H1 (cell line): ENCODE data around the gene MCHR1. TPM values are rescaled to one million over a fixed set of nuclear protein-coding genes. Genes with fewer than 3 reads are reported as not detected.

Experiments
- CTCF ChIA-PET: fragments of 300-600 bp; sonication (Branson Sonifier 250); formaldehyde crosslinking; loops from one replicate; lab custom pipeline; 2021; ENCODE audit not compliant: partially characterized antibody; lab: Charles Lee
- POLR2A ChIA-PET: fragments of 300-600 bp; sonication (Branson Sonifier 250); formaldehyde crosslinking; loops from one replicate; lab custom pipeline; 2021; ENCODE audit warnings: inconsistent platforms; ENCODE audit not compliant: partially characterized antibody; lab: Charles Lee
- DNase-seq, 2 experiments: peaks; one replicate each; pipeline versions ENCODE4 v3.0.0 to v3.0.0-alpha.2; 2010 to 2022; ENCODE audit warnings: low spot score in 2 of 2, low read depth in 1 of 2, mixed read lengths in 1 of 2
- FAIRE-seq: peaks from 2 replicates; lab custom pipeline; 2011; peaks lifted over from hg19 to GRCh38; lab: Jason Lieb, UNC
- H2AFZ ChIP-seq: 2 replicates; pipeline ENCODE4 v1.8.1; 2012; ENCODE audit warnings: low read length, inconsistent platforms
- H2AK5ac ChIP-seq: 2 replicates; pipeline ENCODE4 v1.6.1; 2013; ENCODE audit warnings: low read depth, low read length
- H2BK120ac ChIP-seq: replicated peaks from 2 replicates; pipeline ENCODE3; 2013; ENCODE audit warnings: low read depth, low read length, inconsistent platforms
- H2BK12ac ChIP-seq: 2 replicates; pipeline ENCODE4 v1.6.1; 2013; ENCODE audit warnings: low read depth, low read length
- H2BK15ac ChIP-seq: 2 replicates; pipeline ENCODE4 v1.6.1; 2013; ENCODE audit warnings: low read length
- H2BK20ac ChIP-seq: 2 replicates; pipeline ENCODE4 v1.6.1; 2013; ENCODE audit warnings: low read length
- H2BK5ac ChIP-seq: 2 replicates; pipeline ENCODE4 v1.6.1; 2013; ENCODE audit warnings: low read depth, low read length
- H3K14ac ChIP-seq: 2 replicates; pipeline ENCODE4 v1.6.1; 2013; ENCODE audit warnings: inconsistent platforms; ENCODE audit not compliant: insufficient read length
- H3K18ac ChIP-seq: 2 replicates; pipeline ENCODE4 v1.6.1; 2013; ENCODE audit warnings: low read length; ENCODE audit errors: extremely low read depth
- H3K23ac ChIP-seq: 2 replicates; pipeline ENCODE4 v1.6.1; 2013; ENCODE audit warnings: inconsistent platforms; ENCODE audit not compliant: insufficient read length
- H3K23me2 ChIP-seq: 2 replicates; pipeline ENCODE4 v1.6.1; 2013; ENCODE audit warnings: low read depth, low read length
- H3K27ac ChIP-seq: 2 replicates; pipeline ENCODE4 v1.6.1; 2011; ENCODE audit warnings: low read depth, low read length, inconsistent platforms
- H3K27me3 ChIP-seq, 4 experiments: replicated peaks in 1 of 4; 1 replicate in 1 of 4; 2 replicates in 3 of 4; pipeline versions ENCODE4 v1.6.1 to v1.8.1; 2011 to 2013; ENCODE audit warnings: low read length in 3 of 4, mild to moderate bottlenecking in 3 of 4, inconsistent platforms in 2 of 4, mixed read lengths in 2 of 4, moderate library complexity in 1 of 4; ENCODE audit not compliant: control insufficient read depth in 3 of 4, insufficient read depth in 3 of 4; ENCODE audit errors: extremely low read depth in 1 of 4
- H3K36me3 ChIP-seq, 4 experiments: 2 replicates each; pipeline versions ENCODE4 v1.6.1 to v1.8.1; 2011 to 2013; ENCODE audit warnings: mild to moderate bottlenecking in 4 of 4, low read length in 3 of 4, moderate library complexity in 2 of 4, control low read depth in 1 of 4, inconsistent platforms in 1 of 4; ENCODE audit not compliant: insufficient read depth in 4 of 4, control insufficient read depth in 2 of 4
- H3K4ac ChIP-seq: replicated peaks from 2 replicates; pipeline ENCODE3; 2013; ENCODE audit warnings: low read length, low read depth, mixed read lengths, inconsistent platforms; ENCODE audit not compliant: insufficient read length
- H3K4me1 ChIP-seq, 4 experiments: replicated peaks in 1 of 4; 1 replicate in 1 of 4; 2 replicates in 3 of 4; pipeline versions ENCODE4 v1.6.1 to v1.8.1; 2011 to 2013; ENCODE audit warnings: low read length in 3 of 4, inconsistent platforms in 2 of 4, mixed read lengths in 1 of 4; ENCODE audit not compliant: insufficient read depth in 4 of 4, control insufficient read depth in 3 of 4
- H3K4me2 ChIP-seq, 2 experiments: 2 replicates each; pipeline versions ENCODE4 v1.6.1 to v1.8.1; 2011 to 2013; ENCODE audit warnings: low read depth in 2 of 2, low read length in 2 of 2, control low read depth in 1 of 2, inconsistent platforms in 1 of 2, mild to moderate bottlenecking in 1 of 2; ENCODE audit not compliant: insufficient read depth in 1 of 2
- H3K4me3 ChIP-seq, 4 experiments: fragments of 200-600, 300-600 bp in 1 of 4; sonication (generic), shearing (Covaris generic), sonication (Bioruptor Twin) in 1 of 4; 2 replicates each; pipeline versions ENCODE4 v1.5.1 to v1.8.1; 2011 to 2016; ENCODE audit warnings: low read length in 4 of 4, low read depth in 3 of 4, control low read depth in 2 of 4, inconsistent platforms in 2 of 4, mild to moderate bottlenecking in 2 of 4, mixed read lengths in 1 of 4, moderate library complexity in 1 of 4; ENCODE audit not compliant: insufficient read depth in 2 of 4; ENCODE audit errors: extremely low read depth in 1 of 4
- H3K56ac ChIP-seq: replicated peaks from 2 replicates; pipeline ENCODE3; 2013; ENCODE audit warnings: low read depth, mild to moderate bottlenecking, mixed read lengths, low read length, inconsistent platforms; ENCODE audit not compliant: insufficient read length
- H3K79me1 ChIP-seq: 2 replicates; pipeline ENCODE4 v1.6.1; 2013; ENCODE audit warnings: low read depth, low read length, control low read depth
- H3K79me2 ChIP-seq, 2 experiments: 2 replicates each; pipeline versions ENCODE4 v1.6.1 to v1.8.1; 2012 to 2013; ENCODE audit warnings: low read length in 2 of 2, mild to moderate bottlenecking in 2 of 2, inconsistent platforms in 1 of 2; ENCODE audit not compliant: insufficient read depth in 2 of 2, control insufficient read depth in 1 of 2
- H3K9ac ChIP-seq, 4 experiments: replicated peaks in 1 of 4; 1 replicate in 1 of 4; 2 replicates in 3 of 4; pipeline versions ENCODE4 v1.6.1 to v1.8.1; 2011 to 2013; ENCODE audit warnings: low read depth in 3 of 4, low read length in 3 of 4, control low read depth in 2 of 4, mild to moderate bottlenecking in 2 of 4, moderate library complexity in 2 of 4, inconsistent platforms in 1 of 4; ENCODE audit errors: extremely low read depth in 1 of 4
- H3K9me3 ChIP-seq, 2 experiments: 2 replicates each; pipeline versions ENCODE4 v1.6.1 to v1.8.1; 2012 to 2013; ENCODE audit warnings: mild to moderate bottlenecking in 2 of 2, moderate library complexity in 2 of 2, control low read depth in 1 of 2, inconsistent platforms in 1 of 2, low read depth in 1 of 2, low read length in 1 of 2, mixed read lengths in 1 of 2; ENCODE audit not compliant: insufficient read depth in 2 of 2
- H4K20me1 ChIP-seq, 2 experiments: replicated peaks in 1 of 2; 2 replicates each; pipeline versions ENCODE3 to v1.8.1; 2011 to 2013; ENCODE audit warnings: inconsistent platforms in 2 of 2, low read length in 2 of 2, mild to moderate bottlenecking in 1 of 2; ENCODE audit not compliant: insufficient read depth in 2 of 2, control insufficient read depth in 1 of 2
- H4K5ac ChIP-seq: 2 replicates; pipeline ENCODE4 v1.6.1; 2013; ENCODE audit warnings: low read length, low read depth, mixed read lengths, inconsistent platforms; ENCODE audit not compliant: insufficient read length
- H4K8ac ChIP-seq: 2 replicates; pipeline ENCODE4 v1.8.0; 2013; ENCODE audit warnings: mild to moderate bottlenecking, moderate library complexity, low read length, inconsistent platforms; ENCODE audit not compliant: insufficient read depth; ENCODE audit errors: extremely low read depth
- H4K91ac ChIP-seq: replicated peaks from 2 replicates; pipeline ENCODE3; 2013; ENCODE audit warnings: low read length, mixed read lengths, inconsistent platforms; ENCODE audit not compliant: insufficient read length
- CHD2 ChIP-seq: IDR thresholded peaks from 2 replicates; pipeline ENCODE4 v1.6.1; 2012; ENCODE audit warnings: low read length, improper control_type of control experiment
- EGR1 ChIP-seq: IDR thresholded peaks from 2 replicates; pipeline ENCODE4 v1.6.1; 2011; ENCODE audit warnings: low read depth, low read length, borderline replicate concordance
- EZH2 ChIP-seq: fragments of 200-600 bp; sonication (generic); IDR thresholded peaks from 2 replicates; pipeline ENCODE4 v1.7.1; 2012; ENCODE audit warnings: low read depth, mild to moderate bottlenecking, moderate library complexity, low read length, inconsistent platforms; ENCODE audit not compliant: severe bottlenecking
- JUND ChIP-seq: IDR thresholded peaks from 2 replicates; pipeline ENCODE4 v1.6.1; 2011; ENCODE audit warnings: mild to moderate bottlenecking, improper control_type of control experiment, low read length
- MAFK ChIP-seq: IDR thresholded peaks from 2 replicates; pipeline ENCODE4 v1.6.1; 2012; ENCODE audit warnings: low read depth, mild to moderate bottlenecking, improper control_type of control experiment, low read length
- POLR2A ChIP-seq, 2 experiments: IDR thresholded peaks; 1 replicate in 1 of 2; 2 replicates in 1 of 2; pipeline ENCODE4 v1.6.1; 2011; ENCODE audit warnings: low read depth in 2 of 2, low read length in 2 of 2, mild to moderate bottlenecking in 2 of 2; ENCODE audit errors: control extremely low read depth in 1 of 2
- RAD21 ChIP-seq, 2 experiments: IDR thresholded peaks in 1 of 2; conservative IDR thresholded peaks in 1 of 2; 2 replicates each; pipeline ENCODE4 v1.6.1; 2011; ENCODE audit warnings: low read depth in 2 of 2, low read length in 2 of 2, improper control_type of control experiment in 1 of 2, inconsistent platforms in 1 of 2, mild to moderate bottlenecking in 1 of 2, moderate library complexity in 1 of 2
- SIRT6 ChIP-seq: IDR thresholded peaks from one replicate; pipeline ENCODE4 v1.7.1; 2012; ENCODE audit warnings: low read length, inconsistent platforms
- SP1 ChIP-seq: IDR thresholded peaks from 2 replicates; pipeline ENCODE4 v1.6.1; 2011; ENCODE audit warnings: low read depth, low read length
- SUZ12 ChIP-seq: fragments of 200-600 bp; sonication (generic); IDR thresholded peaks from 2 replicates; pipeline ENCODE4 v1.6.1; 2012; ENCODE audit warnings: mild to moderate bottlenecking, inconsistent platforms, low read length, moderate library complexity, mixed read lengths
- WGBS, 2 experiments: shearing (Covaris generic) in 1 of 2; methylation state at CpG; one replicate each; pipeline versions ENCODE4 v1.1.6 to v1.1.7; 2013 to 2015; ENCODE audit warnings: low lambda C conversion rate in 2 of 2, mixed read lengths in 2 of 2, inconsistent platforms in 1 of 2, low coverage in 1 of 2, missing lambda C conversion rate in 1 of 2; ENCODE audit not compliant: insufficient replicate concordance in 2 of 2, insufficient coverage in 1 of 2, insufficient read length in 1 of 2; ENCODE audit errors: extremely low coverage in 1 of 2, missing lambda C conversion rate in 1 of 2; 5-methylcytosine and 5-hydroxymethylcytosine counted together
- polyA plus RNA-seq, 7 experiments: library from polyadenylated mRNA; depleted of rRNA in 3 of 7; stranded (reverse) in 5 of 7; unstranded in 2 of 7; fragments of >200 nt in 5 of 7; fragments of 200-250 nt in 2 of 7; gene quantifications; 1 replicate in 5 of 7; 2 replicates in 1 of 7; 4 replicates in 1 of 7; pipeline versions ENCODE4 v1.2.1 to v1.2.3, GENCODE V29; 2011 to 2013; ENCODE audit warnings: missing spikeins in 2 of 7, mixed read lengths in 2 of 7
- total RNA-seq: library from RNA; stranded (reverse); fragmentation: NEBNext Ultra II Directional; extraction: Animal tissue kit (Norgen Biotek cat#: 25700); gene quantifications from 2 replicates; pipeline ENCODE4 v1.2.1, GENCODE V29; 2021
- TF ChIP-seq, protein P1 (sequence below): IDR thresholded peaks from 2 replicates; pipeline ENCODE4 v1.6.1; 2012; ENCODE audit warnings: low read length, inconsistent platforms

The MCHR1 gene
- total and polyA plus RNA-seq, 2 of the 8 experiments (the other 6 are each of a cell fraction or from before 2014, with no cell fraction given) = 0.91 to 7.6 TPM

DNA sequence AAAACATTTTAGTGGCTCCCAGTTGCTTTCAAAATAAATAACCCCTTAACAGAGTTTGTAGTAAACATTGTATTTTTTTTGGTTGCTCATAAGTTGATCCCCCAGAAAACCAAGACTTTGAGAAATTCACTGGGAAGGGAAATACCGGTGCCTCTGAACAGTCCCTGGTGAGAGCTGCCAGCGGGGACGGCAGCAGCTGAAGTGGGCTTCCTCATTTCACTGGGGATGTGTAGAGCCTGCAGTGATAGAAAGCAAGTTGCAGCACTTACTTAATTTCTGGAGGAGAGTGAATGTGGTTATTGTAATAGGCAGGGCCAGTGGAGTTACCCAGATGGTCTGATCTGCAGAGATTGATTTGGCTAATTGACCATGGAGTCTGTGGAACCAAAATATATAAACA lies 18.6 kb upstream of the MCHR1 start:
- POLR2A ChIA-PET = no interaction called here
- TF ChIP-seq SIRT6 = no peak
- no peak for TF ChIP-seq SUZ12
- TF ChIP-seq SP1 = no peak
- TF ChIP-seq RAD21 (IDR thresholded peaks at IDR 0.05 in 1 of 2, conservative IDR thresholded peaks at IDR 0.05 in 1 of 2; ENCODE audit: low read depth in 2 of 2, low read length in 2 of 2) = no peak
- TF ChIP-seq MAFK = no peak
- TF ChIP-seq JUND = no peak
- TF ChIP-seq, protein P1, sequence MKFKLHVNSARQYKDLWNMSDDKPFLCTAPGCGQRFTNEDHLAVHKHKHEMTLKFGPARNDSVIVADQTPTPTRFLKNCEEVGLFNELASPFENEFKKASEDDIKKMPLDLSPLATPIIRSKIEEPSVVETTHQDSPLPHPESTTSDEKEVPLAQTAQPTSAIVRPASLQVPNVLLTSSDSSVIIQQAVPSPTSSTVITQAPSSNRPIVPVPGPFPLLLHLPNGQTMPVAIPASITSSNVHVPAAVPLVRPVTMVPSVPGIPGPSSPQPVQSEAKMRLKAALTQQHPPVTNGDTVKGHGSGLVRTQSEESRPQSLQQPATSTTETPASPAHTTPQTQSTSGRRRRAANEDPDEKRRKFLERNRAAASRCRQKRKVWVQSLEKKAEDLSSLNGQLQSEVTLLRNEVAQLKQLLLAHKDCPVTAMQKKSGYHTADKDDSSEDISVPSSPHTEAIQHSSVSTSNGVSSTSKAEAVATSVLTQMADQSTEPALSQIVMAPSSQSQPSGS = no peak
- no peak for TF ChIP-seq CHD2
- TF ChIP-seq EZH2 = no peak
- no peak for TF ChIP-seq POLR2A (IDR thresholded peaks at IDR 0.05; ENCODE audit: control extremely low read depth in 1 of 2, low read depth in 2 of 2, low read length in 2 of 2)
- TF ChIP-seq EGR1 = no peak

More for the DNA sequence above, 18.6 kb upstream of the MCHR1 start:
- FAIRE-seq = no peak
- Histone ChIP-seq H3K4me1 (no peaks in the 10 kb centered on the region), H3K9me3 (no peaks in the 10 kb centered on the region), H3K56ac (no peak overlapping the region), H4K8ac (no peak overlapping the region), H2BK5ac (no peak overlapping the region), H3K18ac (no peak overlapping the region), H3K4me2 (no peak overlapping the region), H3K79me1 (no peaks in the 10 kb centered on the region), H3K27me3 (no peaks in the 10 kb centered on the region), H2BK12ac (no peak overlapping the region), H3K4ac (no peak overlapping the region), H2AFZ (no peak overlapping the region), H4K5ac (no peak overlapping the region), H2BK120ac (no peak overlapping the region), H2BK15ac (no peak overlapping the region), H3K36me3 (no peaks in the 10 kb centered on the region), H4K91ac (no peak overlapping the region), H3K14ac (peak overlapping the region; percentile 83), H3K4me3 (no peak overlapping the region), H3K23ac (no peak overlapping the region), H3K9ac (no peak overlapping the region), H3K23me2 (no peaks in the 10 kb centered on the region), H2AK5ac (no peak overlapping the region), H3K27ac (no peak overlapping the region), H3K79me2 (no peaks in the 10 kb centered on the region), H4K20me1 (no peaks in the 10 kb centered on the region), H2BK20ac (no peak overlapping the region)
- WGBS, 2 experiments = 98% methylated on average over 3 of the region's 3 CpGs; no CpG with 5 or more reads in 1 of the 2 experiments
- no peak for DNase-seq
- CTCF ChIA-PET = interaction anchor here (0.5 to 2.9 kb wide), 4 partner anchors 8 to 256 kb away, joined by 3 to 9 read pairs (median 5); no protein-coding TSS in a partner anchor
